Measurements from ENCODE around the gene UPK3BL1.
"Not testable (repeated sequence)": the region's sequence is repeated elsewhere in the genome, so short reads cannot be mapped to it uniquely, and the experiment has no call there.

UPK3BL1 gene

DNA sequence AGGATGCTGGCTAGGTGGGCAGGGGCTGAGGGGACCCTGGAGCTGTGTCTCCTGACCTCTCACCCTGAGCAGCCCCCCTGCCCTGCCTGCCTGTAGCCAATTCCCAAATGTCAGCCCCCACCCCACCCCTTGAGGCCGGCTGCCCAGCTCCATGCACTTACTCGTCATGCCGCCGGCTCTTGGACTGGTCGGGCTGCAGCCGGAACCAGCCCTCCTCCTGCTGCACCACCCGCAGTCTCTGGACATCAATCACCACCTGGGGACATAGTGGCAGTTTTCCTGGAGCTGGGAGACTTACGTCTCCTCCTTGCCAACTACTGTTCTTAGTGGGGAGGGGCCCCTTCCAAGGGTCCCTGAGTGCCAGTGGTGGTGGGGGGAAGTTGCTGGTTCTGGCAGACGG, 42.9 kb downstream of the UPK3BL1 start:
- DNase-seq; in situ Hi-C loops (cut with HindIII; ENCODE audit: low pct_ligation_motif_present, low pct_unique_long_range_greater_than_20kb, low sequenced_read_pairs): not testable (repeated sequence)

DNA sequence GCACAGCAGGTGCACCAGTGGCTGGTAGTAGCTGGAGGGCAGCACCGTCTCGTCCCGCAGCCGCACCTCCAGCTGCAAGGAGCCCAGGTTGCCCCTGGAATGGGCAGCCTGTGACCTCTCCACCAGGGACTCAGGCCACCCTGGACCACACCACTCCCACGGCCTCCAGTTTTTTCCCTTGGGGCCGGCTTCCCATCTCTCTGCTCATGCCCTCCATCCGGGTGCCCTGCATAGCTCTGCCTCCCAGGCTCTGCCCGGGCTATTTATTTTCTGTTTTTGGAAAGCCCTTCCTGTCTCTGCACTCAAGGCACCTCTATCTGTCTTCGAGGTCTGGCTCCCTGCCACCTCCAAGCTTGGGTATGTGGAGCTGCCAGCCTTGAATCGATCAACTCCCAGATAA, 46.6 kb downstream of the UPK3BL1 start:
- DNase-seq; in situ Hi-C loops (cut with HindIII; ENCODE audit: low pct_ligation_motif_present, low pct_unique_long_range_greater_than_20kb, low sequenced_read_pairs): not testable (repeated sequence)

DNA sequence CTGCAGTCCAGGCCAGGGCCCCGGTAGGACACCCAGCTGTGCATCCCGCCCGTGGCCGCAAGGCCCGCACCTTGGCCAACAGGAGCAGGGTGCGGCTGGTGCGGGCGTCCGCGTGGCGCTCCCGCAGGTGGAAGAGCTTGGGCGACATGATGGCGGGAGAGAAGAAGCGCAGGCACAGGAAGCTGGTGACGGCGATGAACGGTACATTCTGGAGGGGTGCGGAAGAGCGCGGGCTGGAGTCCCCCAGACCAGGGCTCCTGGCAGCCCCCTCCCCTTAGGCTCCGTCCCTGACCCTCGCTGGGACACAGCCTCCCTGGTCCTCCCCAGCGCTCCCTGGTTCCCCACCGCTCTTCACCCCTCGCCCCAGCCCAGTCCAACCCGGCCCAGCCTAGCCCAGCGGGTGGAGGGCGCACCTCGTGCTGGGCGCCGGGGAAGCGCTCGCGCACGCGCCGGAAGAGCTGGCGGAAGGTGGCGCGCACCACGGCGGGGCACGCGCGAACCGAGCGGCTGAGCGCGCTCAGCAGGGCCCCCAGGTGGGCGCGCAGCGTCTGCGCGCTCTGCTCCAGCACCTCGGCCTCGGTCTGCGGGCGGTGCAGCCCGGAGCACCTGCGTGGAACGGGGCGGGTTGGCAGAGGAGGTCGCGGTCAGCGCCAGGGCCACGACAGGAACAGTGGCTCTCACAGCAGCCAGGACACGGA, 48.8 kb downstream of the UPK3BL1 start:
- DNase-seq; in situ Hi-C loops (cut with HindIII; ENCODE audit: low pct_ligation_motif_present, low pct_unique_long_range_greater_than_20kb, low sequenced_read_pairs): not testable (repeated sequence)

DNA sequence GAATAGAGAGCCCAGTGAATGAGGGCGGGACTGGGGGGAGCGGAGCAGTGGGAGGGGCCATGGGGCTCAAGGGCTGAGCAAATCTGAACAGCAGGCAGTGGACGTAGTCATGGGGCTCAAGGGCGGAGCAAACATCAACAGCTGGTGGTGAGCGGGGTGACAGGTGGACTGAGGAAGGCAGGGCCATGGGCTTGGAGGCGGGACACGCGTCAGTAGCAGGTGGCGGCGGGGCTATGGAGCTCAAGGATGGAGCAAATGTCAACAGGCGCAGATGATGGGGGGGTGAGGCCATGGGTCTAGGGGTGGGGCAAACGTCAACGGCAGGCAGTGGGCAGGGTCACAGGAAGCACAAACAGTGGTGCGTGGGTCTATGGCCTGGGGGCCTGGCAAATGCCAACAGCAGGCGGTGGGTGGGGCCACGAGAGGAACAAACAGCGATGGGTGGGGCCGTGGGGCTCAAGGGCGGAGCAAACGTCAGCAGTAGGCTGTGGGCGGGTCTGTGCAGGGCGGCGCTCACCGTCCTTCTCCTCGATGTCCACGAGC, 50.0 kb downstream of the UPK3BL1 start:
- DNase-seq; in situ Hi-C loops (cut with HindIII; ENCODE audit: low pct_ligation_motif_present, low pct_unique_long_range_greater_than_20kb, low sequenced_read_pairs): not testable (repeated sequence)

DNA sequence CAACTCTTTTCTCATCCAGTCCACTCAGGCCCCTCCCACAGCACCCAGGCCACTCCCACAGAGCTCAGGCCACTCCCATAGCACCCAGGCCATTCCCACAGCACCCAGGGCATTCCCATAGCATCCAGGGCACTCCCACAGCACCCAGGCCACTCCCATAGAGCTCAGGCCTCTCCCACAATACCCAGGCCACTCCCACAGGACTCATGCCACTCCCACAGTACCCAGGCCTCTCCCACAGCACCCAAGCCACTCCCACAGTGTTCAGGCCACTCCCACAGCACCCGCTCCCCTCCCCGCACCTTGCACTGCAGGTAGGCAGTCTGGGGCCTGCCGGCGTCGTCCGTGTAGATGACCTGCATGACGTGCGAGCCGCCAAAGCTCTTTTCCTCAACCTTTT, 52.7 kb downstream of the UPK3BL1 start:
- DNase-seq; in situ Hi-C loops (cut with HindIII; ENCODE audit: low pct_ligation_motif_present, low pct_unique_long_range_greater_than_20kb, low sequenced_read_pairs): not testable (repeated sequence)

Measured in ACHN (cell line).